Heart right ventricle (tissue), 16 donors: ENCODE data around the gene MMP20. TPM values are rescaled to one million over a fixed set of nuclear protein-coding genes. Genes with fewer than 3 reads are reported as not detected.

ENCODE experiments used
- ATAC-seq, 8 donors: fragments of 200-7000 bp; cut with Tn5 transposase; one replicate each; pipeline ENCODE4 v1.9.1; 2020; ENCODE audit warnings: mild to moderate bottlenecking in 8 of 8, moderate library complexity in 8 of 8, moderate number of reproducible peaks in 1 of 8
- DNase-seq, 2 donors: peaks; one replicate each; pipeline ENCODE4 v3.0.0-alpha.2; 2020
- H3K27ac ChIP-seq, 10 donors: fragments of 200-600 bp; sonication (generic) in 2 of 10; one replicate each; pipeline versions ENCODE4 v1.5.0 to v1.8.0; 2020 to 2022; ENCODE audit warnings: mild to moderate bottlenecking in 3 of 10
- H3K27me3 ChIP-seq, 7 donors: fragments of 200-600 bp; one replicate each; pipeline ENCODE4 v1.8.0; 2021 to 2022; ENCODE audit warnings: mild to moderate bottlenecking in 2 of 7
- H3K36me3 ChIP-seq, 9 donors: fragments of 200-600 bp; sonication (generic) in 1 of 9; one replicate each; pipeline versions ENCODE4 v1.5.0 to v1.8.0; 2020 to 2022; ENCODE audit warnings: mild to moderate bottlenecking in 2 of 9
- H3K4me1 ChIP-seq, 9 donors: fragments of 200-600 bp; sonication (generic) in 1 of 9; one replicate each; pipeline versions ENCODE4 v1.5.0 to v1.8.0; 2020 to 2022; ENCODE audit warnings: mild to moderate bottlenecking in 4 of 9
- H3K4me3 ChIP-seq, 10 donors: fragments of 200-600 bp; sonication (generic) in 2 of 10; one replicate each; pipeline versions ENCODE4 v1.5.0 to v1.8.0; 2020 to 2022; ENCODE audit warnings: mild to moderate bottlenecking in 7 of 10, moderate library complexity in 2 of 10
- H3K9me3 ChIP-seq, 11 donors: fragments of 200-600 bp in 10 of 11; sonication (generic) in 2 of 11; one replicate each; pipeline versions ENCODE4 v1.5.0 to v1.8.0; 2013 to 2022; ENCODE audit warnings: mild to moderate bottlenecking in 2 of 11, control low read depth in 1 of 11, moderate library complexity in 1 of 11
- WGBS, 2 donors: extraction: QIAGEN DNeasy Blood & Tissue Kit; methylation state at CpG; one replicate each; pipeline ENCODE4 v1.1.7; 2013; ENCODE audit warnings: inconsistent platforms in 1 of 2; 5-methylcytosine and 5-hydroxymethylcytosine counted together
- intact Hi-C, 10 donors: fragments of 100-400 bp; cut with DNase I; formaldehyde crosslinking; loops; one replicate each; pipeline versions ENCODE4 v1.11.1 to v1.14.2; 2022
- polyA plus RNA-seq, 2 donors: library from polyadenylated mRNA; stranded (reverse); fragments of 200-250 nt; gene quantifications; one replicate each; pipeline ENCODE4 v1.2.3, GENCODE V29; 2013
- total RNA-seq, 10 donors: library from RNA; stranded (reverse); fragmentation: NEBNext Ultra II Directional in 3 of 10; extraction: Animal tissue kit (Norgen Biotek cat#: 25700) in 3 of 10; gene quantifications; one replicate each; pipeline versions ENCODE4 v1.2.1 to v1.2.4, GENCODE V29; 2021 to 2023
- TF ChIP-seq, protein P1 (sequence below), 9 donors: fragments of 200-600 bp; sonication (generic) in 2 of 9; IDR thresholded peaks; one replicate each; pipeline versions ENCODE4 v1.5.0 to v1.8.0; 2021 to 2022; ENCODE audit warnings: antibody characterized with exemption in 9 of 9, mild to moderate bottlenecking in 5 of 9, moderate library complexity in 1 of 9
- donor health status: Arrhythmogenic right ventricular cardiomyopathy.
- donor health status: ischemic (EF 13 %, LVEDD 7.1; RV severe dilation, severe dysfunction).
- donor health status: healthy with polysubstance abuse.
- donor health status: DM: no; HTN: yes; CAD: no.
- donor health status: DM: no; HTN: no; CAD: no.
- donor health status: ischemic (EF 25% LVEDD 6.9; RV normal size, moderate dysfunction).
- donor health status: ischemic (EF 25% LVEDD 5.7; RV mildly dilated, moderate dysfunction).
- donor health status: healthy.
- donor health status: DM: yes; HTN: yes; CAD: no.
- donor health status: Ischemic cardiomyopathy.
- donor health status: ischemic (EF 35%, LVEDD 5.7; RV mildly dilated, moderate dysfunction).
- donor health status: nonischemic (EF 11% LVEDD 7.7; RV severe dilation, severe dysfunction).
- donor health status: DM: yes; HTN: yes; CAD: no.
- donor health status: PGD.
- donor health status: ischemic (EF 29% LVEDD 5.4; RV normal size, mild dysfunction).
- donor health status: nonischemic (EF 23%, LVEDD 6.1; RV moderate dilation, normal function).

The MMP20 gene
- total and polyA plus RNA-seq, 12 donors, result not detected

DNA sequence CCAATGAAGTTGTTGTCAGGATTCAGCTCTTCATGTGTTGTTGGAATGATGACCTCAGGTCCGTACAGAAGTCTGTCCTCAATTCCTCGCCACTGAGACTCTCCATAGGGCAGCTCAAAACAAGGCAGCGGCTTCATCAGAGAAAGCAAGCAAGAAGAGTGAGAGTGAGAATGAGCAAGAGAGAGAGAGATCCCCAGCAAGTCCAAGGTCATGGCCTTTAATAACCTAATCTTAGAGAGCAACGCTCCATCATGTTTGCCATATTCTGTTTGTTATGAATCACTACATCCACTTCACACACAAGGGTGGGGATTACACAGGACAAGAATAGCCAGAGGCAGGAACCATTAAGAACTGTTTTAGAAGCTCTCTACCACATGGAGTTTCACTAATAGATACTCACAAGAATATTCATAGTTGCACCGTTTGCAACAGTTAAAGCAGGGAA is 71.3 kb downstream of the MMP20 start:
- H3K36me3 ChIP-seq, result no peaks in the 10 kb centered on the region
- peaks cover 0 to 5% (median 0%) of the 10 kb centered on the region in 7 donors for H3K27me3 ChIP-seq
- TF ChIP-seq, protein P1, sequence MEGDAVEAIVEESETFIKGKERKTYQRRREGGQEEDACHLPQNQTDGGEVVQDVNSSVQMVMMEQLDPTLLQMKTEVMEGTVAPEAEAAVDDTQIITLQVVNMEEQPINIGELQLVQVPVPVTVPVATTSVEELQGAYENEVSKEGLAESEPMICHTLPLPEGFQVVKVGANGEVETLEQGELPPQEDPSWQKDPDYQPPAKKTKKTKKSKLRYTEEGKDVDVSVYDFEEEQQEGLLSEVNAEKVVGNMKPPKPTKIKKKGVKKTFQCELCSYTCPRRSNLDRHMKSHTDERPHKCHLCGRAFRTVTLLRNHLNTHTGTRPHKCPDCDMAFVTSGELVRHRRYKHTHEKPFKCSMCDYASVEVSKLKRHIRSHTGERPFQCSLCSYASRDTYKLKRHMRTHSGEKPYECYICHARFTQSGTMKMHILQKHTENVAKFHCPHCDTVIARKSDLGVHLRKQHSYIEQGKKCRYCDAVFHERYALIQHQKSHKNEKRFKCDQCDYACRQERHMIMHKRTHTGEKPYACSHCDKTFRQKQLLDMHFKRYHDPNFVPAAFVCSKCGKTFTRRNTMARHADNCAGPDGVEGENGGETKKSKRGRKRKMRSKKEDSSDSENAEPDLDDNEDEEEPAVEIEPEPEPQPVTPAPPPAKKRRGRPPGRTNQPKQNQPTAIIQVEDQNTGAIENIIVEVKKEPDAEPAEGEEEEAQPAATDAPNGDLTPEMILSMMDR (IDR thresholded peaks at IDR 0.05), result no peak
- intact Hi-C loops, result no loop called here
- H3K4me3 ChIP-seq, result no peak overlapping the region
- H3K9me3 ChIP-seq, result no peaks in the 10 kb centered on the region
- DNase-seq, result no peak
- no peak overlapping the region for H3K27ac ChIP-seq
- peak in 1 of 8 donors; percentile 34 for ATAC-seq
- WGBS, 2 donors, result 85 to 91% methylated on average over 5 of the region's 5 CpGs
- H3K4me1 ChIP-seq, result no peaks in the 10 kb centered on the region

GRCh38 chr11:102552447-102553194 is 72.5 kb downstream of the MMP20 start:
- no peak overlapping the region for H3K27ac ChIP-seq
- H3K9me3 ChIP-seq, result no peaks in the 10 kb centered on the region
- no peak overlapping the region for H3K4me3 ChIP-seq
- H3K4me1 ChIP-seq, result peaks cover 0 to under 1% (median 0%) of the 10 kb centered on the region in 9 donors
- no peaks in the 10 kb centered on the region for H3K36me3 ChIP-seq
- ATAC-seq (no peak), DNase-seq (no peak)
- intact Hi-C loops, result no loop called here
- TF ChIP-seq, protein P1 (IDR thresholded peaks at IDR 0.05), result no peak
- peaks cover 0 to 5% (median 0%) of the 10 kb centered on the region in 7 donors for H3K27me3 ChIP-seq
- WGBS, 2 donors, result 55 to 59% methylated on average over 8 of the region's 8 CpGs

- Histone ChIP-seq H3K4me1 (peaks cover 0 to 6% (median 0%) of the 10 kb centered on the region in 9 donors), H3K4me3 (no peak overlapping the region), H3K9me3 (no peaks in the 10 kb centered on the region), H3K27me3 (peaks cover 0 to 5% (median 0%) of the 10 kb centered on the region in 7 donors), H3K27ac (no peak overlapping the region), H3K36me3 (no peaks in the 10 kb centered on the region)
- ATAC-seq, result no peak
- 39 to 67% methylated on average over 2 of the region's 2 CpGs for WGBS, 2 donors
- TF ChIP-seq, protein P1 (IDR thresholded peaks at IDR 0.05), result no peak
- no peak for DNase-seq
- intact Hi-C loops, result no loop called here
Observed at GRCh38 chr11:102552020-102552419, 73.1 kb downstream of the MMP20 start.

GRCh38 chr11:102551169-102551781 is 73.9 kb downstream of the MMP20 start:
- DNase-seq (no peak), ATAC-seq (no peak)
- H3K4me1 ChIP-seq, result peaks cover 0 to 10% (median 0%) of the 10 kb centered on the region in 9 donors
- TF ChIP-seq, protein P1 (IDR thresholded peaks at IDR 0.05), result no peak
- intact Hi-C loops, result no loop called here
- whole genome bisulfite sequencing, 2 donors, result 42 to 59% methylated on average over 6 of the region's 6 CpGs
- H3K36me3 ChIP-seq, result no peaks in the 10 kb centered on the region
- H3K4me3 ChIP-seq, result no peak overlapping the region
- no peaks in the 10 kb centered on the region for H3K9me3 ChIP-seq
- no peak overlapping the region for H3K27ac ChIP-seq
- H3K27me3 ChIP-seq, result peaks cover 0 to 5% (median 0%) of the 10 kb centered on the region in 7 donors
